OCI-LY1 (cell line): Measurements from ENCODE around the gene NCAPG.

ENCODE experiments used
- H2AFZ ChIP-seq: fragments of 200-600 bp; sonication (generic), shearing (Covaris generic); 2 replicates; pipeline ENCODE4 v1.6.0; 2014; ENCODE audit warnings: antibody characterized with exemption, mild to moderate bottlenecking, low read length
- H3F3A ChIP-seq: fragments of 200-600 bp; sonication (generic), shearing (Covaris generic); 2 replicates; pipeline ENCODE4 v1.6.0; 2014; ENCODE audit warnings: mild to moderate bottlenecking, antibody characterized with exemption, low read length, moderate library complexity; ENCODE audit not compliant: insufficient read depth
- H3K27ac ChIP-seq: fragments of 200-600 bp; sonication (generic); 2 replicates; pipeline ENCODE4 v1.5.1; 2014; ENCODE audit warnings: low read length, mixed run types, mild to moderate bottlenecking, low read depth; ENCODE audit not compliant: poor library complexity, severe bottlenecking
- H3K27me3 ChIP-seq: fragments of 200-600 bp; sonication (generic); 2 replicates; pipeline ENCODE4 v1.6.0; 2014; ENCODE audit warnings: antibody characterized with exemption, mild to moderate bottlenecking, low read length, moderate library complexity; ENCODE audit not compliant: insufficient read depth
- H3K36me3 ChIP-seq: fragments of 200-600 bp; sonication (generic); 2 replicates; pipeline ENCODE4 v1.6.1; 2014; ENCODE audit warnings: mild to moderate bottlenecking, antibody characterized with exemption, low read length, moderate library complexity, mixed read lengths; ENCODE audit not compliant: insufficient read depth
- H3K4me1 ChIP-seq: fragments of 200-600 bp; sonication (generic); 2 replicates; pipeline ENCODE4 v1.5.1; 2014; ENCODE audit warnings: mild to moderate bottlenecking, low read length, moderate library complexity; ENCODE audit not compliant: insufficient read depth, severe bottlenecking
- H3K4me2 ChIP-seq: fragments of 200-600 bp; sonication (generic), shearing (Covaris generic); 2 replicates; pipeline ENCODE4 v1.6.1; 2014; ENCODE audit warnings: low read length
- H3K4me3 ChIP-seq: fragments of 200-600 bp; sonication (generic); 2 replicates; pipeline ENCODE4 v1.5.1; 2014; ENCODE audit warnings: low read length, low read depth, mild to moderate bottlenecking, mixed read lengths; ENCODE audit not compliant: poor library complexity, severe bottlenecking
- H3K79me2 ChIP-seq: fragments of 200-600 bp; shearing (Covaris generic); 2 replicates; pipeline ENCODE4 v1.6.1; 2016; ENCODE audit warnings: mixed run types, low read length, mixed read lengths; ENCODE audit not compliant: insufficient read depth
- H3K9ac ChIP-seq: fragments of 200-600 bp; sonication (generic), shearing (Covaris generic); 2 replicates; pipeline ENCODE4 v1.6.1; 2014; ENCODE audit warnings: mild to moderate bottlenecking, low read length, mixed read lengths
- H3K9me2 ChIP-seq: fragments of 200-600 bp; sonication (generic), shearing (Covaris generic); 2 replicates; pipeline ENCODE4 v1.6.1; 2014; ENCODE audit warnings: low read depth, mild to moderate bottlenecking, low read length, mixed read lengths
- H3K9me3 ChIP-seq: fragments of 200-600 bp; shearing (Covaris generic); 2 replicates; pipeline ENCODE4 v1.6.1; 2014; ENCODE audit warnings: low read length, mixed read lengths
- H4K20me1 ChIP-seq: fragments of 200-600 bp; sonication (generic), shearing (Covaris generic); 2 replicates; pipeline ENCODE4 v1.6.0; 2016; ENCODE audit warnings: mild to moderate bottlenecking, low read length; ENCODE audit not compliant: insufficient read depth
- CTCF ChIP-seq: fragments of 200-600 bp; sonication (generic), shearing (Covaris generic); IDR thresholded peaks from 2 replicates; pipeline ENCODE4 v1.5.1; 2017; ENCODE audit warnings: mild to moderate bottlenecking, antibody characterized with exemption, low read length, moderate library complexity, mixed read lengths
- EZH2 ChIP-seq: fragments of 200-600 bp; sonication (generic), shearing (Covaris generic); IDR thresholded peaks from 2 replicates; pipeline ENCODE4 v1.8.0; 2017; ENCODE audit warnings: borderline replicate concordance, mixed run types, mild to moderate bottlenecking, antibody characterized with exemption, low read length, moderate library complexity, mixed read lengths

Gene NCAPG

GRCh38 chr4:17786567-17786966 lies 24.2 kb upstream of the NCAPG start:
- Histone ChIP-seq H2AFZ (no peak overlapping the region), H3K79me2 (no peaks in the 10 kb centered on the region), H3F3A (no peaks in the 10 kb centered on the region), H3K36me3 (no peaks in the 10 kb centered on the region), H3K9ac (no peak overlapping the region), H4K20me1 (no peaks in the 10 kb centered on the region), H3K27ac (no peak overlapping the region), H3K4me1 (no peaks in the 10 kb centered on the region), H3K27me3 (no peaks in the 10 kb centered on the region), H3K9me2 (no peaks in the 10 kb centered on the region), H3K4me2 (no peak overlapping the region), H3K9me3 (no peaks in the 10 kb centered on the region), H3K4me3 (no peak overlapping the region)
- no peak for TF ChIP-seq CTCF
- no peak for TF ChIP-seq EZH2

DNA sequence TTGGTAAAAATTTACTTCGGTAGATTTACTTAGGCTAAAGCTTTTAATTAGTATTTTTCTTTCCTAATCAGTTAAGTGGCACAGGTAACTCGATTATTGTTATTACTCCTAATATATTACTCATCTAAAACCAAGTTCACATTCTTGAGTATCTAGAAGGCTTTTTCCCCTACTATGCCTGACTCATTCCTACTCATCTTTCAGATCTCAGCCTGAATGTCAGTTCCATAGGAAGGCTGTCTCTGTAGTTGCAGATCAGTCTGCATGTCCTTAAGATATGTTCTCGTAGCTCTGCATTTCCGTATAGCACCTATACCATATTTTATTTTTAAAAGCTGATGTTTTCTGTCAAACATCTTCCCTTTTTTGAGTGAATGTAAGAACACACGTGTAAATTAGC lies 23.5 kb upstream of the NCAPG start:
- Histone ChIP-seq H3F3A (no peaks in the 10 kb centered on the region), H3K4me1 (no peaks in the 10 kb centered on the region), H4K20me1 (no peaks in the 10 kb centered on the region), H3K4me3 (no peak overlapping the region), H3K9ac (no peak overlapping the region), H3K36me3 (no peaks in the 10 kb centered on the region), H3K27me3 (no peaks in the 10 kb centered on the region), H3K79me2 (no peaks in the 10 kb centered on the region), H3K9me2 (no peaks in the 10 kb centered on the region), H3K4me2 (no peak overlapping the region), H2AFZ (no peak overlapping the region), H3K9me3 (no peaks in the 10 kb centered on the region), H3K27ac (no peak overlapping the region)
- TF ChIP-seq EZH2, result no peak
- TF ChIP-seq CTCF, result no peak

DNA sequence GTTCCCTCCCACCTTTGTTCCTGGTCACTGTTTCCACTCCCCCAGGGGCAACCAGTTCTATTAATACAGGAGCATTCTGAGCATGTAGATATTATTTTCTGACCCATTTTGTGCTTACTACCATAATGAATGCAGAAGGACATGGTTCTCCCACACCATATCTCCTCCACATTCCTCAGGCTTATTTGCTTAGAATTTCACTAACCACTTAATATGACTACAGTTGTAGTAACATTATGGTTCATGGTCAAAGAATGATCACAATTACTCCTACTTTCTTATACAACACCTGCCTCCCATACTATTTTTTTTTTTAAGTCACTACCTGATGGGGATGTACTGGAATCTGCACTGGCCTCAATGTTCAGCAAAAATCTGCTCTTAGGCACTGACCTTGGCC lies 21.8 kb upstream of the NCAPG start:
- Histone ChIP-seq H3K79me2 (no peaks in the 10 kb centered on the region), H3K36me3 (no peaks in the 10 kb centered on the region; the same call in 1 of the 2 replicates), H3K4me3 (no peak overlapping the region), H4K20me1 (no peaks in the 10 kb centered on the region), H2AFZ (no peak overlapping the region), H3K9me3 (no peaks in the 10 kb centered on the region), H3K27ac (no peak overlapping the region), H3K4me2 (no peak overlapping the region), H3K4me1 (no peaks in the 10 kb centered on the region), H3K27me3 (no peaks in the 10 kb centered on the region), H3K9ac (no peak overlapping the region), H3F3A (no peaks in the 10 kb centered on the region), H3K9me2 (no peaks in the 10 kb centered on the region)
- TF ChIP-seq EZH2 (no peak), CTCF (no peak)
